HG03066 (cell line): ENCODE data around the gene TRIO.
A peak's percentile ranks its signal among the peaks of the same experiment; 100 is the strongest.

Experiments
- ATAC-seq: cut with Tn5 transposase; IDR thresholded peaks from one replicate; pipeline ENCODE4 v1.9.1; 2021; ENCODE audit warnings: low read depth; ENCODE audit not compliant: unreplicated experiment

The TRIO gene

GRCh38 chr5:14240359-14240758, 97.2 kb downstream of the TRIO start:
- ATAC-seq = no peak

DNA sequence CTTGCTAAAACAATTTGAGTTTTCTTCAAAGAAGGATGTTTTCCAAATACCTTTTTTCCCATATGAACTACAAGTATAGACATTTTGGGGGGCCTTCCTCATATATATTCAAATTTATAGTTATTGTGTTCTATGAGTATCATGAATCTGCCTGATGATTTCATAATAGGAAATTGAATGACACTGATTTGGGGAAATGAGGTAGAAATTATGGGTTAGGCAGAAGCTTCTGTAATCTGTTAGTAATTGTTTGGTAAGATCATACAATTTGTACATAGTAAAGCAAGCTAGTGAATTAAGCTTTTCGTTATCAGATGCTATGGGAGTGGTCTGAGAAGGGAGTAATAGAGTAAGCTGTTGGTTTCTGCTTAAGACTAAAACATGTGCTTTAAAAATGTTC, 98.0 kb downstream of the TRIO start:
- ATAC-seq = no peak

- ATAC-seq = no peak
Measured at GRCh38 chr5:14242447-14242846, 99.3 kb downstream of the TRIO start.

DNA sequence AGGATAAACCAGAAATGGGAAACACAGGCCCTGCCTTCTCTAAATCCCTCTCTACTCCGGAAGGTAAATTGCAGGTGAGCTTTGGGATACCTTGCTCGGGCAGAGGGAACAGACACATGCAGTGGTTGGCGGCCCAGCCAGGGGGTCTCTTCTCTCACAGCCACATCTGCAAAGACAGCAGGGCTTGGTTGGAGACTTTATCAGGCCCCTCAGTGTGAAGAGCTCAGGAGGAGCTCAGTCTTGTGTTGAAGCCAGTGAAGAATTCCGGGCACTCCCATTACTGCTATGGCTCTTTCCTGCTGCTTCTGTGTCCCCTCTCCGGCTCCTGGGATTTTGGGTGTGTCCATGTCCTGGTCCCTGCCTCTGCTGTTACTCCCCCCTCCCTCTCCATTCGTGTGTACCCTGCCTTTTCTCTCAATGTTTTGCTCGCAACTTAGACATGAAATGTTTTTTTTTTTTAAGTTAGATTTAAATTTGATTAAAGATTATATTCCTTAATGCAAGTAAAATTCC, 99.8 kb downstream of the TRIO start:
- ATAC-seq = no peak

- no peak for ATAC-seq
Measured at GRCh38 chr5:14243766-14244165, 100.6 kb downstream of the TRIO start.

GRCh38 chr5:14244721-14245120, 101.6 kb downstream of the TRIO start:
- ATAC-seq = no peak

GRCh38 chr5:14245132-14245925, 102.2 kb downstream of the TRIO start:
- ATAC-seq = no peak

- ATAC-seq = no peak
Measured at GRCh38 chr5:14246350-14247053, 103.4 kb downstream of the TRIO start.

- ATAC-seq = no peak
Measured at GRCh38 chr5:14247054-14247386, 103.9 kb downstream of the TRIO start.

DNA sequence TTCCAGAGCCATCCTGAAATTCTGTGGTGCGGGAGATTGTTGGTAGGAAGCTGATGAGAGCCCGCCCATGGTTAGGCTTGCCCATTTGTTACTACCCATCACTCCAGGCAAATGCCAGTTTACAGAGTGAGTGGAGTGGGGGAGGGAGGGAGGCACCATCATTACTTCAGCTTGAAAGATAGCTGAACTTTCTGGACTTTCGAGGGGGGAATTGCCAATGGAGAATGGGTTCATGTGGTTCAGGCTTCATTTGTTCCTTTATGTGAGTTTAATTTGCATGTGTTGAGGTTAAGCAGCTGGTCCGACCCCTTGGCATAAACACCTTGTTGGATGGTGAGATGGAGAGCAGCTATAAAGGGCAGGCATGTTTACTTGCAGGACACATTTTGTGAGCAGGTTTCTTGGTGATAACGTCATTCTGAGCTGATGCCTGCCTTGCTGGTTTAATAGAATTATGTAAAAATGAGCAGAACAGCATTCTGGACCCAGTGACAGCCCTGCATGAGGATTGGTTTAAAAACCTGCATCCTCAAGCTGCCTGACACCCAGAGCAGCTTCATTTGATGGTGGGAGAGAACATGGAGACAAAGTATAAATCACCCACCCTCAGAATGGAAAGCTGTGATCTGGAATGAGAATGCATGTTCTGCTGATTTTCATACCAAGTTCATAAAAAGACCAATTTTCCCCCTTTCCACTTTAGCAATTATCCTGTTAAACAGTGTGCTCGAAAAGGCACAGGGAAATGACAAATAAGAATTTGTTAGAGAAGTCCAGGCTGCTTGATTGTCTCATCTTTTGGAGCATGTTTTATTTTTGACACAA, 106.3 kb downstream of the TRIO start:
- no peak for ATAC-seq

GRCh38 chr5:14250084-14250695, 107.0 kb downstream of the TRIO start:
- peak; percentile 6 for ATAC-seq

DNA sequence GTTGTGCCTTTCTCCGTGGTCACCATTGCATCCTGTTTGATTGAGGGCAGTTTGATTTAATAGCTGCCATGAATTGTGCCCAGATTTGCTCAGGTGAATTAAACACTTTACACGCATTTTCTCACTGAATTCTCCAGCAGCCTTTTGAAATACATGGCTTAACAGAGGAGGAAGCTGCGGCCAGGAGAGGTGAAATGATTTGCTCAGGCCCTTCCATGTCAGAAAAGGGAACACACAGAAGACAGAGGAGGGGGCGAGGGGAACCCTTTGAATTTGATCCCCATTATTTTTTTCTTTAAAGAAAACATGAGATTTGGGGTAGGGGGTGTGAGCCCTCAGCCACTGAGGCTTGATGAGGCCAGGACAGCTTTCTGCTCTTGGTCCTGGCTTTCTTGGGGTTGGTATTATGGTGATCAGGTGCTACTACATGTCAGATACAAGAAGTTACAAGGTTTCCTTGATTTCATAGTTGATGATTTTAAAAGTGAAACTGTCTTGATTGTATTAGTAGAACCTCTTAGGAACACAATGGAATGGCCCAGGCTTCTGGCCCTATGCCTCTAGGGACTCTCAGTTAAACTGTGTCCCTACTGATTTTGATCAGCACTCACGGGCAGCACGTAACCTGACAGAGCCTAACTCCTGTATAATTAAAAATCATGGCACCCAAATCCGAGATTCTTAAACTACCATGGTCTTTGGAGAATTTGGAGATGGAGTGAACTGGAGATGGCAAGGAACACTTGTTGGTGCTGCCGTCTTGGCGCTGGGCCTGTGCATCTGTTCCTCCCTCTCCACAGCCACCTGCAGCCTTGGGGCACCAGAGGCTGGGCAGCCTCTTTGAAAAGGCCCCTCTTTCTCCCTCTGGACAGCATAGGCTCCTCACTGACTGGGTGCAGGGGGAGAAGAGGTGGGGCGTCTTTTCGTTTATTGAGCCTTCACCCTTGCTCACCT, 107.9 kb downstream of the TRIO start:
- ATAC-seq = peak; percentile 40

- ATAC-seq = peak; percentile 39
Measured at GRCh38 chr5:14251733-14252132, 108.6 kb downstream of the TRIO start.

- no peak for ATAC-seq
Measured at GRCh38 chr5:14252793-14253192, 109.7 kb downstream of the TRIO start.

GRCh38 chr5:14254686-14255085, 111.5 kb downstream of the TRIO start:
- ATAC-seq = no peak

DNA sequence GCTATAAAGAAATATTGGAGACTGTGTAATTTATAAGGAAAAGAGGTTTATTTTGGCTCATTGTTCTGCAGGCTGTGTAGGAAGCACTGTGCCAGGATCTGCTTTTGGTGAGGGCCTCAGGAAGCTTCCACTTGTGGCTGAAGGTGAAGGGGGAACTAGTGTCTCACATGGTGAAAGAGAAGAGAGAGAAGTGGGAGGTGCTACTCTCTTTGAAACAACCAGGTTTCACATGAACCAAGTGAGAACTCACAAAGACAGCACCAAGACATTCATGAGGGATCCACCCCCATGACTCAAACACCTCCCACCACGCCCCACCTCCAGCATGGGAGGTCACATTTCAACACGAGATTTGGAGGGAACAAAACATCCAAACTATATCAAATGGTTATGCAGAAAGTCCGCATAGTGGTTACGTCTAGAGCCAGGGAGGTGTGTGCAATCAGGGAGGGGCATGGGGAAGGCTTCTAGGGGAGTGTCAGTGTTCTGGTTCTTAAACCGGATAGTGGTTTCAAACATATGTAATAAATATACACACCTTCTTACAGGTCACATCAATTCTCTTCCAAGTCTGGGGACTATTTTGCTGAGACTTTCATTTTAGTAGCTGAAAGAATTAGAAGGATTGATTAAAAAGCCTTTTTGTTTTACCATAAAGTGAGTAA, 113.0 kb downstream of the TRIO start:
- ATAC-seq = no peak

DNA sequence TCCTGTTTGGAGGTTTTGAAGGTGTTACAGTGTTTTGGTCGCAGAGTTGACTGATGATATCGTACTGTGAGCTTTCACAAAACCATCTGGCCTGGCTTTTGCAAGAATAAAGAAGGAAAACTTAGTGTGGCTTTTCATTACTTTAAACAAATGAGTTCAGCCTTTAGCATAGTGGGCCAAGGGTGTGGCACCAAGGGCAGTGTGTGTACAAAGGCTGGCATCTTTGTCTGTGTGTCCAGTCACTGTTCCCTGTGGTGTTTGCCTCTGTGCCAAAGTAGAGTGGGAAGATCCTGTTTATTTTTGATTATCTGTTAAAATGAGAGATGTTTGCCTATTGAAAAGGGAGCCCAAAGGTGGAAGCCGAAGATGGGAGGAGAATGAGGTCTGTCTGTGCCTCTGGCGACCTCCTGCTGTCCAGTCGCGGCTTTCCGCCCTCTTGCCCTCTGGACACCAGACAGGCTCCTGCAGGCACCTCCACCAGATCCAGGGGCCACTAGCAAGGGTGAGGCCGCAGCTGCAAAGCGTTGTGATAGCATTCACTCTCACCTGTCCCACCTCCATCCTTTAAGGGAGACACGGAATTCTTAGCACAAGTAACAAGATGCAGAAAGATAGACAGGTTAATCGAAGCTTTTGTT, 113.7 kb downstream of the TRIO start:
- no peak for ATAC-seq

DNA sequence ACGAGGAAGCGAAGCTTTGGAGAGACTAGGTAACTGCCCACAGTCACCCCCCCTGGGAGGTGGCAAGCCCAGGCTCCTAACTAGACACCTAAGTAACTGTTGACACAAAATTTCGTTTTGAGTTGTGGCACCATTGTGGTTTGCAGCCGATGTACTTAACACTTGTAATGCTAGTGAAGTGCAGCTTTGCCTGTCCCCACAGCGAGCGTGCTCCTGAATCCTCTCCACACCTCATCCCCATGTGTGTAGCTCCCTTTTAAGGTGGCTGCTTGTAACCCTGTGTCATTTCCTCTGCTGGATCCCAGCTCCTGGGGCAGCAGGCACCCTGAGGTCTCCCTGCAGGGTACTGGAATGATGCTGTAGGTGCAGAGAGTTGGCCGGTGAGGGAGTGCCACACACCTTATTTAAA, 114.9 kb downstream of the TRIO start:
- peak; percentile 60 for ATAC-seq

- peak; percentile 45 for ATAC-seq
Measured at GRCh38 chr5:14258840-14259239, 115.7 kb downstream of the TRIO start.
